Measurements from ENCODE around the gene DYNLT2B.

- TF ChIP-seq EZH2 (IDR thresholded peaks at IDR 0.05; ENCODE audit: insufficient read depth, poor library complexity, severe bottlenecking) = no peak
- TF ChIP-seq EZH2phosphoT487 (IDR thresholded peaks at IDR 0.05; ENCODE audit: insufficient read depth, low read depth) = no peak
These were observed 33.6 kb downstream of the DYNLT2B start for GRCh38 chr3:196284396-196284795.
